GM19328 (cell line): ENCODE data around the gene FNDC3A.
"Not testable (repeated sequence)": the region's sequence is repeated elsewhere in the genome, so short reads cannot be mapped to it uniquely, and the experiment has no call there.

ENCODE experiments used
- ATAC-seq: cut with Tn5 transposase; IDR thresholded peaks from one replicate; pipeline ENCODE4 v1.9.1; 2021; ENCODE audit warnings: mild to moderate bottlenecking, moderate library complexity; ENCODE audit not compliant: unreplicated experiment

The FNDC3A gene

DNA sequence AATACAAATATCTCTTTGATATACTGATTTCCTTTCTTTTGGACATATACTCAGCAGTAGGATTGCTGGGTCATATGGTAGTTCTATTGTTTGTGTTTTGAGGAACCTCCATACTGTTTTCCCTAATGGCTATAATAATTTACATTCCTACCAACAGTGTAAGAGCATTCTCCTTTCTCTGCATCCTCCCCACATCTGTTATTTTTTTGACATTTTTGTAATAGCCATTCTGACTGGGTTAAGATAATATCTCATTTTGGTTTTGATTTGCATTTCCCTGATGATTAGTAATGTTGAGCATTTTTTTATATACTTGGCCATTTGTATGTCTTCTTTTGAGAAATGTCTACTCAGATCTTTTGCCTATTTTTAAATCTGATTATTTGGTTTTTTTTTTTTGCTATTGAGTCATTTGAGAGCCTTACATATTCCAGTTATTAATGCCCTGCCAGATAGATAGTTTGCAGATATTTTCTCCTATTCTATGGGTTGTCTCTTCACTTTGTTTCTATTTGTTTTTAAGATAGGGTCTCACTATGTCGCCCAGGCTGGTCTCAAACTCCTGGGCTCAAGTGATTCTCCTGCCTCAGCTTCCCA, 95.7 kb downstream of the FNDC3A start:
- no peak for ATAC-seq

GRCh38 chr13:49082653-49083536, 107.2 kb downstream of the FNDC3A start:
- peak; percentile 70 for ATAC-seq

- ATAC-seq: no peak
Measured at GRCh38 chr13:49084961-49085360, 109.2 kb downstream of the FNDC3A start.

DNA sequence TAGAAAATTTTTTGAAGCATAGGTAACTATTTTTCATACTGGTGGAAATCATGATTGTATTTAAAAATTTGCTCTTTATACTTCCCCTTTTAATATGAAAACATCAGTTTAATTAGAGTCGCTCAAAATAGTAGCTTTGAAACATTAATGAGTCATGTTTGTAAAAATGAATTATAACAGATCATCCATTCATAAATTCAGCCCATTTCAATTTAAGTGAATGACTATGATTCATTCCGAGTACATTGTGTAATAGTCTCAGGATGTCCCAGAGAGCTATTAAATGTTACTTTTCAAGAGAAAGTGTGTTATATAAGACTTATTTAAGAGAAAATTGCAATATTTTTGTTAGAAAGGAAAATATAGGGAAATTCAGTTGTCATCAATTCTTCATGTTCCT, 111.0 kb downstream of the FNDC3A start:
- no peak for ATAC-seq

- ATAC-seq: no peak
Measured at GRCh38 chr13:49093376-49093775, 117.7 kb downstream of the FNDC3A start.

DNA sequence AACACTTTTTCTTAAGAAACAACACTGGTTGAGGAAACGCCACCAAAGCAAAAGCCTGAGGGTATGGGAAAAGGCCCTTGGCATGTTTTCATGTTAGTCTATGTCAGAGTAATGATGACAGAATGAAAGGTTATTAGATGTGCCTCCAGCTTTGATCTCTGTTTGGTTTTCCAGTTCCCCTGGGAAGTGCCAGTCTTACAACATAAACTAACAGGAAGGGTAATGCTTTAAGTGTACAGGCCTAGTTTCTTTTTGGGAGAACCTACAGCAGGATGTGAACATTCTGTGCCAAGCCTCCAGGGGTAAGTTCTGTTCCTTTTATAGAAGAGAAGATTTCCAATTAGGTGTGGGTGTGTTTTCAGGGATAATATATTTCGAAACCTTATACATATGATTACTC, 121.7 kb downstream of the FNDC3A start:
- ATAC-seq: no peak

GRCh38 chr13:49098198-49098597, 122.5 kb downstream of the FNDC3A start:
- ATAC-seq: no peak

DNA sequence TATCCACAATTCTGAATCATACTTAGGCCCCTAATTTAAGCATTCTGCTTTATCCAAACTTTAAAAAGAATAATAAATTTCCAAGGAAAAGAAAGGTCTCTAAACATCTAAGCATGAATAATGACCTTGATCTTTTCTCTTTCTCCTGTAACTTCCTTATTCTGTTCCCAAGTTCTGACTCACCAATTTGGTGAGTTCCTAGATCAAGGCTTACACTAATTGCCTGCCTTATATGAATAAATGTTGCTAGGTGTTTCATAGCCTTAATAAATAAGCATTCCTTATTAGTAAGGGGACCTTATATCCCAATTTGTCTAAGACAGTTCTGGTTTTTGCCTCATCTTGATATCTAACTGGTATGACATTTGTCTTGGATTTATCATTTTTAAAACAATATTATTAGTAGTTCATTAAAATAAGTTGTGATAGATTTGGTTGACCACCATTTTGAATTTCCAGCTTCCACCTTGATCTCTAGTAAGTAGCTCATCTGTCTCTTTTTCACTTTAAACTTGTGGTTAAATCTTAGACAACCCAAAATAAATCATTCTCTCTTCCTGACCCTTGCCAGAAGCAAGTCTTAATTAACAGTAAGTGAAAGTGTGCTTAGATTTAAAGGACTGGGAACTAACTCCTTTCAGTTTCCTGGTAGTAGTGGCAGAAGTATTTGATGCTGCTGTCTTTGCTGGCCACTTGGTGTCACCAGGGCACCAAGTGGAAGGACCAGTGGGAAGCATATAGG, 123.2 kb downstream of the FNDC3A start:
- no peak for ATAC-seq

- no peak for ATAC-seq
Measured at GRCh38 chr13:49099513-49099877, 123.8 kb downstream of the FNDC3A start.

DNA sequence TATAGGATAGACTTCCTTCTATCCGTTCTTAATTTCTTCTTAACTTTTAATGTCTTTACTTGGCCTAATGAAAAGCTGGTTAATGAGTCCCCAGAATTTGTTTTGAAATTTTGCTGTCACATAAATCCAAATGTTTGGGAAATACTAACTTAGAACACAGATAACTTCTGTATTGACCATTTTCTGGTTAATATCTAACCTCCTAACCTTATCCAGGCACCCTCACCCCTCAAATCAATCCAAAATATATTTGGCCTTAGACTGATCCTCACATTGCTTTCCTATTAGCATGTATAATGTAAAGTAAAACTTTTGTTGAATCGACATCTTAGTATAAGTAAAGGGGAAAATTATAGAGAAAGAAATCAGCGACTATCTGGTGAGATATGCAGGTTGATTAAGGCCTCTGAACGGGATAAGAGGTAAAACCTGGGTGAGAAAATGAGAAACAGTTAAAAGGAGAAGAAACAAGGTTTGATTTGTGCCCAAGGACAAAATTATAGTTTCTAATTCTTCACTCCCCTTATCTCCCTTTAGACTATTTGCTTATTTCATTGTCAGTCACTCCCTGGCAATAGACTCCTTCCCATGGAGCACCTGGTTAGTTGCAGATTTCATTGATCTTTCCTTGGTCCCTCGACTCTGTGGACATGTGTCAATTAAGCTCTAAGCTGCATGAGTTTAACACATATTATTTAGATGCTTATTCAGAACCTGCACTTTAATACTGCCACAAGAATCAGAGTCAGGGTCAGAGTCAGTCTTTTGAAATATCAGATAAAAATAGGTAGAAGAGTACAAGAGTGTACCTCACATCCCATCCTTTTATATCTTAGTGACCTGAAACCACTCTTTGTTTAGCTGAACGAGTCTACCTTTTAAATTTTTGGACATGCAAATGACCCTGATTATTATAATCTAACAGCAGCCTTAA, 125.2 kb downstream of the FNDC3A start:
- ATAC-seq: no peak

GRCh38 chr13:49108196-49108595, 132.5 kb downstream of the FNDC3A start:
- ATAC-seq: no peak

DNA sequence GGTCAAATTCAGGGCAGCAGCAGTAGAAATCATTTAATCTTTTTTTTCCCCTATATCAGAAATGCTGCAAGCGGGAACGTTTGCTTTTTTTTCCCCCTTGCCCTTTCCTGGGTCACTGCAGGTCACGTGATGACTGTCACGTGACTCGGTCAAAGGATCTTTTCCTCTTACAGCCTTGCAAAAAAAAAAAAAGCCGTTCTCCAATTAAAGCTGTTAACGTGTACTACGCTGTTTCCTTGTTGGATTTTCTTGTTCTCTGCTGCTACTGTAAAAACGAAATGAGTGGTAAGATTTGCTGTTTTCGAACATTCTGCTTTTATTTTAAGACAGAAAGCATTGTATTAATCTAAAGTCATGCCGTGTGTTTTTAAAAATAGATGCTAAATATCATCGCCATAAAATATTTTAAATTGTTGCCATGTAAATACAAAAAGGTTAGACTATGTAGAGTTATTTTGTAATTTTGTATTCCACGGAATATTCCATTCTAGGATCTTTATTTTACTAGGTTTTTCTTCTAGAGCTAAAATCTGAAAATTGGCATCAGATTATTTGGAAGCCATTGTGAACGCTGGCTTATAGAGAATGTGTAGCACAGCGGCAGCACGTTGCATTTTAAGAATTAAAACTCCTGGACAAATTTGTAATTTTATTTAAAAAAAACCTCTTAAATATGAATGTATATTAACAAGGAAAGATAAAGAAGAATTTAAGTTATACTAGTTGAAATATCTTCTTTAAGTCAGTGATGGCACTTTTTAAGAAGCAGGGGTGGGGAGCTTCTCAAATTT, 134.6 kb downstream of the FNDC3A start:
- no peak for ATAC-seq

GRCh38 chr13:49110913-49111170, 135.1 kb downstream of the FNDC3A start:
- no peak for ATAC-seq

- no peak for ATAC-seq
Measured at GRCh38 chr13:49112782-49113525, 137.2 kb downstream of the FNDC3A start.

DNA sequence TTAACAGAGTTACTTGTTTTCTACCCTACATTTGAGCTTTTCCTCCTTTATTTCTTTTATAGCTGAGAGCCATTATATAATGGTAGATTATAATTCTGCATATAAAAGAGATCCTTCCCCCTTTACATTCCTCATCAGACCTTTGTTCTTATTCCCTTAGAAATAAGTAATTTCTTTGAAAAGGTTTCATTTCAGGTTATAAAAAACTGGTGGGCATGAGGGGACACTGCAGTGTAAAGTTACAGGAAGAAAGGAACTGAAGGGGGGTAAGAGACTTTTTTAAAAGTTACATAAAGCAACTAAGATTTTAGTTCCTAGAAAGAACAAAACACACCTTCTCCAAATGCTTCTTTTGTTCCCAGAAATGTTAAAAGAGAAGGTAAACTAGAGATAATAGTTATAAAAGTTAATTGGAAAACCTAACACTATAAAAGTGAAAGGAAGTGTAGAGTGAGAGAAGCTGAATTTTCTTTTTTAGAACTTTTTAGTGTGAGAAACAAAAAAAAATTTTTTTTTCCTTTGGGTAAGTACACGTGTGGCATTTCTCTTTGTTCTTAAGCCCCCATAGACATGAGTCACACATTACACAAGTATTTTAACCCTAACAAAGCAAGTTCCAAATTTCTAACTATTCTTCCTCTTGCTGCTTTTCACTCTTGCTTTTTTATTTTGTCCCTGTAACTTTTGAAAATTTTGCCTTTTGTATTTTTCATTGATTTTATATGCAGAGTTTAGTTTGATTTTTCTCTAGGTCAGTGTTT, 138.0 kb downstream of the FNDC3A start:
- no peak for ATAC-seq

DNA sequence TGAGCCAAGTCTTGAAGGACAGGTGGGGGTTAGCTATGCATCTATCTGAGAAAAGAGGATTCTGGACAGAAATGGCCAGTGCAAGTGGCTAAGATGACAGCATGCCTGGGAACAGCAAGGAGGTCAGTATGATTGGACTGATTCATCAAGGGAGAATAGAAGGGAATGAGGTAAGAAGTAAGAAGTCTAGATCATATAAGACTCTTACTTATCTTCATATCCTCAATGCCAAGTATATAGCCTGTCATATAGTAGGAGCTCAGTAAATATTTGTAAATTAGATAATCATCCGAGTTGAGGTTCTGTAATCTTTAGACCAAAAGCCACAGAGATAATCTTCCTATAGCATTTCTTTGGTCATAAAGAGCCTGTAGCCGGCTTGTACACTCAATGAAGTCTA, 141.2 kb downstream of the FNDC3A start:
- ATAC-seq: no peak

DNA sequence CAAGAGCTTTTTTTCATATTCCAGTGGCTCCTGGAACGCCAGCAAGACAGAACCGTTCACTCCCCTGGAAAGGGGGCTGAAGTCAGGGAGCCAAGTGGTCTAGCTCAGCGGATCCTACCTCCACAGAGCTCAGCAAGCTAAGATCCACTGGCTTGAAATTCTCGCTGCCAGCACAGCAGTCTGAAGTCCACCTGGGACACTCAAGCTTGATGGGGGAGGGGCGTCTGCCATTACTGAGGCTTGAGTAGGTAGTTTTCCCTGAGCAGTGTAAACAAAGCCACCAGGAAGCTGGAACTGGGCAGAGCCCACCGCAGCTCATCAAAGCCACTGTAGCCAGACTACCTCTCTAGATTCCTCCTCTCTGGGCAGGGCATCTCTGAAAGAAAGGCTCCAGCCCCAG, 142.7 kb downstream of the FNDC3A start:
- ATAC-seq: not testable (repeated sequence)

DNA sequence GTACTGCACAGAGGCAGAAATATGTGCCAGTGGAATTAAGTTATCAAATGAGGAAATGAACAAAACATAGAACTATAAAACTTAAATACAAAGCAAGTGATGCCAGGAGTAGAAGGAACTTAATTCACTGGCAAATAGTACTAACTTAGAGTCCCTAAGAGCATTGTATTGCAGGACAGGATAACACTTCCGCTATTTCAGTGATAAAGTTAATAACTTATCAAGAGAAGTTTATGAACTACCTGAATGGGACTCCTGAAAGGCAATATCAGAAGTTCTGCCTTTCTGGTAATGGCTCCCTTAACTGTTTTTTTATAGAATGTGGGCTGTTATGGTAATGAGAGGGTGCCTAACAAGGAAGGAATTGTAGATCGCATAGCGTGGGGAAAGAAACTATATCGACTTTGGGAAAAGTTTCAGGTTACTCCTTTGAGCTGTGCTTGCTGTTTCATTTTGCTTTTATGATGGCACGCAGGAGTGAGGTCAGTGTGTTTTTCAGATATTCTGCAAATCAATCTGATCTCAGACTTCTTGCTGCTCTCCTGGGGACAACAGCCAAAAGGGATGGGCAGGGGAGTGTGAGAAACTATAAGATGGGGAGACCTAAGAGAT, 149.1 kb downstream of the FNDC3A start:
- ATAC-seq: no peak
